22Rv1 (cell line): ENCODE results near the gene RRAD.

ENCODE experiments used
- H3K27ac ChIP-seq: fragments of 450-650 bp; 2 replicates; pipeline ENCODE4 v1.5.1; 2017
- CTCF ChIP-seq: fragments of 450-650 bp; IDR thresholded peaks from 2 replicates; pipeline ENCODE4 v1.5.1; 2017; ENCODE audit warnings: mild to moderate bottlenecking
- ZFX ChIP-seq: fragments of 450-650 bp; IDR thresholded peaks from 2 replicates; pipeline ENCODE4 v1.6.1; 2017; ENCODE audit warnings: antibody characterized with exemption, borderline replicate concordance

RRAD gene

GRCh38 chr16:66904846-66905632, 20.3 kb downstream of the RRAD start:
- H3K27ac ChIP-seq, result no peak overlapping the region
- no peak for TF ChIP-seq CTCF
- TF ChIP-seq ZFX, result no peak

DNA sequence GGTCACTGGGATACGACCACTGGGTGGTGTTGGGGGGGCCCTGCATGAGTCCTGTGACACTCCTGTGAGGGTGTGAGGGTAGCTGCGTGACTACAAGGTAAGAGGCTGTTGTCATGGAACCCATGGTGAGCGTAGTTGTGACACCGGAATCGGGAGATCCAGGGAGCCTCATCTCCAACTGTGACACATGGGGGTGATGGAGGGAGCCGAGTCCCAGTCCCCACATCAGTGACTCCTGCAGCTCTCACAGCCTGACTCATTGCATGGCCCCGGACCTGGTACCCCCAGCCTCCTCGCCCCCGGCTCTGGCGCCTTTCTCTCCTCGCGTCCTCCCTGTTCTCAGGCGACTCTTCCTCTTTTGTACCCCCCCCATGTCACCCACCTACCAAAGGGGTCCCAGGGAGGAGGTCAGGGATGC, 20.9 kb downstream of the RRAD start:
- no peak overlapping the region for H3K27ac ChIP-seq
- TF ChIP-seq ZFX (no peak), CTCF (no peak)

GRCh38 chr16:66903544-66904427, 21.5 kb downstream of the RRAD start:
- H3K27ac ChIP-seq, result no peak overlapping the region
- TF ChIP-seq CTCF (no peak), ZFX (no peak)

GRCh38 chr16:66902648-66903543, 22.4 kb downstream of the RRAD start:
- H3K27ac ChIP-seq, result no peak overlapping the region
- TF ChIP-seq ZFX, result no peak
- no peak for TF ChIP-seq CTCF

- H3K27ac ChIP-seq, result no peak overlapping the region
- TF ChIP-seq CTCF (no peak), ZFX (no peak)
These were observed 23.7 kb downstream of the RRAD start for GRCh38 chr16:66901626-66902025.

- H3K27ac ChIP-seq, result no peak overlapping the region
- no peak for TF ChIP-seq ZFX
- TF ChIP-seq CTCF, result no peak
These were observed 24.5 kb downstream of the RRAD start for GRCh38 chr16:66900721-66901441.
